Mucosa of rectum (tissue), 2 donors: ENCODE measurements around the gene SNAP47.

Experiments
- H3K27ac ChIP-seq, 2 donors: one replicate each; pipeline ENCODE4 v1.7.0; 2013; ENCODE audit warnings: inconsistent platforms in 2 of 2, low read depth in 2 of 2, low read length in 2 of 2
- H3K27me3 ChIP-seq, 2 donors: one replicate each; pipeline ENCODE4 v1.7.0; 2013; ENCODE audit warnings: low read length in 2 of 2; ENCODE audit not compliant: control insufficient read depth in 2 of 2, insufficient read depth in 2 of 2
- H3K36me3 ChIP-seq, 2 donors: one replicate each; pipeline ENCODE4 v1.7.0; 2013; ENCODE audit warnings: low read length in 2 of 2; ENCODE audit not compliant: control insufficient read depth in 2 of 2, insufficient read depth in 2 of 2
- H3K4me1 ChIP-seq, 2 donors: one replicate each; pipeline ENCODE4 v1.7.0; 2013; ENCODE audit warnings: low read length in 2 of 2, mild to moderate bottlenecking in 1 of 2; ENCODE audit not compliant: control insufficient read depth in 2 of 2, insufficient read depth in 2 of 2
- H3K4me3 ChIP-seq, 2 donors: one replicate each; pipeline ENCODE4 v1.7.0; 2013; ENCODE audit warnings: low read length in 2 of 2
- H3K9ac ChIP-seq, 2 donors: one replicate each; pipeline ENCODE4 v1.7.0; 2013; ENCODE audit warnings: low read length in 2 of 2, low read depth in 1 of 2, mild to moderate bottlenecking in 1 of 2
- H3K9me3 ChIP-seq, 2 donors: one replicate each; pipeline ENCODE4 v1.7.0; 2013; ENCODE audit warnings: low read length in 2 of 2; ENCODE audit not compliant: control insufficient read depth in 2 of 2
- donor health status: healthy.
- donor health status: Normal muscosa, but diverticular disease.

SNAP47 gene

GRCh38 chr1:227740401-227740960 is 5.2 kb downstream of the SNAP47 start:
- no peak overlapping the region for H3K27ac ChIP-seq
- no peaks in the 10 kb centered on the region for H3K27me3 ChIP-seq
- no peak overlapping the region for H3K9ac ChIP-seq
- H3K9me3 ChIP-seq: no peaks in the 10 kb centered on the region
- peaks cover 0 to 5% of the 10 kb centered on the region in 2 donors for H3K36me3 ChIP-seq
- peaks cover 6 to 13% of the 10 kb centered on the region in 2 donors for H3K4me1 ChIP-seq
- H3K4me3 ChIP-seq: no peak overlapping the region

DNA sequence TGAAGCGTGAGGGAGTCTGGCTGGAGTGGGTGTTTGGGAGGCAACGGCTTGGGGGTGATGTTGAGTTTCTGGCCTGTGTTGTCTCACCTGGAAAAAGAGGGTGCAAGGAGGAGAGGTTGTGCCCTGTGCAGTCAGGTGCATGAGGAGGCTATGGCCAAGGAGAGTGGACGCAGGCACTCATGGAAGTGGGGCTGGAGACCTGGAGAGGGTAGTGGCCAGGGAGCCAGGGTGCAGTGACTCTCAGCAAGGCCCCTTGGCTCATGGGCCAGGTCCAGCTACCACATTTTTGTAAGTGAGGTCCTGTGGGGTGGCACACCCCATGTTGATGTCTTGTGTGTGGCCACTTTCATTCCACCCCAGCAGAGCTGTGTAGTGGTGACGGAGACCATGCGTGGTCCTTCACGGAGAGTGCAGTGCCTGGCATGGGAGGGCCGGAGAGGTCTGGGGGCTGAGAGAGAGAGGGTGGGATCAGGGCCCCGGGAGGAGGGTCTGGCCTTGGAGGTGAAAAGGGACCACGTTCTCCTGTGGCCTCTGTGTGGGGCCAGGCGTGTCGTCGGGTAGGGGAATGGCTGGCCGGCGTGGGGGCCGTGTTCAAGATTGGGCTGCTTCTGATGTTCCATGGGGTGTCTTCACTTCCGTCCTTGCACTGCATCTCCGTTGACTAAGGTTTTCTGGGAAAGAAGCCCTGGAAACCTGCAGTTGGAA is 6.1 kb downstream of the SNAP47 start:
- Histone ChIP-seq H3K4me1 (peaks cover 0 to 8% of the 10 kb centered on the region in 2 donors), H3K4me3 (no peak overlapping the region)

DNA sequence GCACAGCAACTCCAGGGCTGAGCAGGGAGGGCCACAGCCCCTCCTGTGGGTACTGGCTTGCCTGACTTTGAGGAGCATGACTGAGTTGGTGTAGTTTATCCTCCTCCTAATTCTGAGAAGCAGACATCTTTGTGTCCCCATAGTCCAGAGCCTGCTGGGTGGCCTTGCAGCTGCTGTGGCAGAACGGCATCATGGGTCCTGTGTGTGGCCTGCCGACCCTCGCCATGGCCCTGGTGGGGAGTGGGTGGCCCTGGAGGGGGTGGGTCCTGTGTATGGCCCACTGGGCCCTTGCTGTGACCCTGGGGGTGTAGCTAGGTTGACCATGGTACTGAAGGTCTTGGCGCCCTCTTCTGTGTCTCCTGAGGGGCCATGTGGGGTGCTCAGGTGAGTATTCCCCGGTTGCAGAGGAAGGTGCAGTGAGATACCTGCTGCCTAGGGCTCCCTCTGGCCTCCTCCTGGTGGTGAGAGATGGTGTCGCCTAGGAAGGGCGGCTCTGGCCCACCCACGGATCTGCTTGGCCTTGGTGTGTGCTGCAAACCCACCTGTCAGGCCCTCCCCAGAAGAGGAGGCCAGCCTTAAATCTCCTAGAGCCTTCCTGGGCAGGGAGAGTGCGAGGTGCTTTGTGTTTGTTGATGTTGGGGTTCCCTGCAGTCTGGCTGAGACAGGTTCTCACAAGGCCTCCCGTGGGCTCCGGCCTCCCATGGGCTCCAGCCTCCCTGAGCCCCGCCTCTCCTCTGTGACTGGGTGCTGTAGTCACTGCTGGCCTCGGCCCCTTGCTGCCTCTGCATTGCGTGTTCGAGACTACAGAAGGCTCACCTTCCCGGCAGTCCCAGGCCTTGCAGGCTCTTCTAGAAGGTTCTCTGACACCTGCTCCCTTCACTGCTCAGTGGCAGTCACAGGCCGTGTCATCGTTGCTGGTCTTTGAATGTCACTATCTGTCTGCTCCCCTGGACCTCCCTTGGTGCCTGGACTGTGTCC is 7.8 kb downstream of the SNAP47 start:
- Histone ChIP-seq H3K27ac (no peak overlapping the region), H3K9ac (no peak overlapping the region), H3K9me3 (no peaks in the 10 kb centered on the region), H3K4me1 (peaks cover 0 to 8% of the 10 kb centered on the region in 2 donors), H3K4me3 (no peak overlapping the region), H3K27me3 (no peaks in the 10 kb centered on the region), H3K36me3 (peaks cover 2 to 11% of the 10 kb centered on the region in 2 donors)

More for the DNA sequence above, 6.1 kb downstream of the SNAP47 start:
- Histone ChIP-seq H3K27me3 (no peaks in the 10 kb centered on the region), H3K27ac (no peak overlapping the region), H3K9me3 (no peaks in the 10 kb centered on the region), H3K36me3 (peaks cover 0 to 5% of the 10 kb centered on the region in 2 donors), H3K9ac (no peak overlapping the region)

DNA sequence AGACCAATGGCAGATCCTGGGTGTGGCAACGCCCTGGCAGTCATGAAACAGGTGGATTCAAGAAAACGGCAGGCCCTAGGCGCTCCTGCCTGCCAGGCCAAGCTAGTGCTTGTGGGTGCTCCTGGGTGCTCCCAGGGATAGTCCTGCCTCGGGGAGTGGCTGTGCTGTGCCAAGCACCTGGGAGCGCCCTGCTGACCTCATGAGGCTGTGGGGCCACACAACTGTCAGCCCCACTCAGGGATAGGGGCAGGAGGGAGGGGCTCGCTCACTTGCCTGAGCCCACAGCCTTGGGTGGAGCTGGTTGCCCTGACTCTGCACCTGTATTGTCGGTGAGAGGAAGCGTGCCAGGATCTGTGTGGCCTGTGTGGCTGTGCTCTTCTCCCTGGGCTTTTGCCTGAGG is 9.4 kb downstream of the SNAP47 start:
- H3K4me3 ChIP-seq: no peak overlapping the region
- peaks cover 0 to 8% of the 10 kb centered on the region in 2 donors for H3K4me1 ChIP-seq
- peaks cover 8 to 16% of the 10 kb centered on the region in 2 donors for H3K36me3 ChIP-seq
- H3K9me3 ChIP-seq: no peaks in the 10 kb centered on the region
- no peak overlapping the region for H3K9ac ChIP-seq
- no peaks in the 10 kb centered on the region for H3K27me3 ChIP-seq
- H3K27ac ChIP-seq: peak overlapping the region; percentile 19 to 46

DNA sequence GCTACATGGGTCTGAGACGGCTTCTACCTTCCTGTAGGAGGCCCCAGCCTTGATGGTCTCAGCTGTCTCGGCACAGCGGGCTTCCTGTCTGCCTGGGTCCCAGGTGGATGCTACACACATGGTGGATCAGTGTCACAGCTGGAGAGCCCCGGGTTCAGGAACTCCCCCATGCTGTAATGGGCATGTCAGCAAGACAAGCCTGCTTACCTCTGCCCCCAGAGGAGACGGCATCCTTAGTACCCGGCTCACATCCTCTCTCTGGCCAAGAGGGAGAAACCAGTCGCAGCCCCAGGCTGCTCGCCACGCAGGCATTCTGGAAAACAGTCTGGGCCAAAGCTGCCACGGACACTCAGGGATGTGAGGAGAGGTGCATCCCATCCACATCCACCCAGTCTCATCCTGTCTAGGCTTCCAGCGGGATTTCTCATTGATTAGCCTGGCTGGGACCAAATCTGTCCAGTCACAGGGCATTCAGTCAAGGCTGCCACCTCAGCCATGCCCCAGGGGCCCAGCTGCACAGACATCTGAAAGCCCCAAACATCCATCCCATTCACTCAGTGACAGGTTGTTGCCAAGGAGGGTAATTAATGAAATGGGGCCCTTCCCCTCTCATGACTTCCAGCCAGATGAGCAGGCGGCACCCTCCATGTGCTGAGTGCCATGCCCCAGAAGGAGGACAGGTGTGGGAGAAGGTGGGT is 10.5 kb downstream of the SNAP47 start:
- Histone ChIP-seq H3K36me3 (peaks cover 8 to 14% of the 10 kb centered on the region in 2 donors), H3K4me3 (no peak overlapping the region), H3K4me1 (peaks cover 0 to 8% of the 10 kb centered on the region in 2 donors), H3K27me3 (no peaks in the 10 kb centered on the region), H3K9me3 (no peaks in the 10 kb centered on the region), H3K9ac (no peak overlapping the region), H3K27ac (no peak overlapping the region)

DNA sequence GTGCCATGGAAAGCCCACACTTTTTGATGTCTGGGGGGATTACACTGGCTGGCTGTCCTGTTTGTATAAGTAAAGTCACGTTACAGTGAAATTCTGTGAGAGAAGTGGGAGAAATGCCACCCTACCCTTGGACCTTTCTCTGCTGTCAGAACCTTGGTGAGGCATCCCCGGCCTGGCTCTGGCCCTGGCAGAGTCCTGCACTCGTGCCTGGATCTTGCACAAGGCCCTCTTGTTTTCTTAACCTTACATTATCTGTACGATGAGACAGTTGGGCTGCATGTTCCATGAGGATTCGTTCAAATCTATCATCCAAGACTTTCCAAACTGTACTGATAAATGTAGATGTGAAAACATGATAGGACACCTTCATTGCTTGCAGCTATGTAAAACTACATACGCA is 11.4 kb downstream of the SNAP47 start:
- Histone ChIP-seq H3K27me3 (no peaks in the 10 kb centered on the region), H3K4me1 (peaks cover 0 to 8% of the 10 kb centered on the region in 2 donors), H3K27ac (no peak overlapping the region), H3K4me3 (no peak overlapping the region), H3K36me3 (peaks cover 8 to 11% of the 10 kb centered on the region in 2 donors), H3K9ac (no peak overlapping the region), H3K9me3 (no peaks in the 10 kb centered on the region)

DNA sequence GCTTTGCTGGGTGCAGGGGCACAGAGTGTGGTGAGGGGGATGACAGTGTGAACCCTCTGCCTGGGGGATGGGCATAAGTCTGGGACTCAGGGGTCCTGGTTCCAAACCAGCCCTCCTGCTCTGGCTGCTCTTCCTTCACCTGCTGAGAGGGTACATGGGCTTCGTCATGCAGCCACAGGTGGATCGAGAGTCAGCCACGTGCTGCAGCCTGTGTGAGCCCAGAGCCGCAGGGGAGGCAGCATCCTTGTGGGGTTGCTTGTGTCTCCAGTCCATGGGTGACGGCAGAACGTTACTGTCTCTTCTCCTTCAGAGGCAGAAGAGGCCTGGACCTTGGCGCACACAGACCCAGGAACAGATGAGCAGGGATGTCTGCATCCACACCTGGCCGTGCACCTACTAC is 12.1 kb downstream of the SNAP47 start:
- Histone ChIP-seq H3K4me3 (no peak overlapping the region), H3K4me1 (peaks cover 0 to 8% of the 10 kb centered on the region in 2 donors), H3K9me3 (no peaks in the 10 kb centered on the region), H3K36me3 (peaks cover 8 to 11% of the 10 kb centered on the region in 2 donors), H3K9ac (no peak overlapping the region), H3K27me3 (no peaks in the 10 kb centered on the region), H3K27ac (no peak overlapping the region)

GRCh38 chr1:227747948-227748495 is 12.8 kb downstream of the SNAP47 start:
- Histone ChIP-seq H3K36me3 (peaks cover 8 to 11% of the 10 kb centered on the region in 2 donors), H3K27me3 (no peaks in the 10 kb centered on the region), H3K9me3 (no peaks in the 10 kb centered on the region), H3K9ac (no peak overlapping the region), H3K27ac (peak overlapping the region in 1 of 2 donors; percentile 38), H3K4me3 (no peak overlapping the region), H3K4me1 (peaks cover 0 to 8% of the 10 kb centered on the region in 2 donors)

GRCh38 chr1:227748496-227749182 is 13.4 kb downstream of the SNAP47 start:
- Histone ChIP-seq H3K27me3 (no peaks in the 10 kb centered on the region), H3K9me3 (no peaks in the 10 kb centered on the region), H3K4me3 (no peak overlapping the region), H3K9ac (no peak overlapping the region), H3K36me3 (peaks cover 8 to 11% of the 10 kb centered on the region in 2 donors), H3K4me1 (peaks cover 0 to 8% of the 10 kb centered on the region in 2 donors), H3K27ac (peak overlapping the region in 1 of 2 donors; percentile 38)
